OCI-LY3 (cell line): ENCODE measurements around the gene COG1.

Experiments used
- CTCF ChIP-seq: fragments of 200-600, 300-600 bp; sonication (generic); IDR thresholded peaks from 2 replicates; pipeline ENCODE4 v1.5.1; 2014; ENCODE audit warnings: antibody characterized with exemption, low read length, low read depth
- EZH2phosphoT487 ChIP-seq: fragments of 200-600 bp; shearing (Covaris generic); IDR thresholded peaks from 2 replicates; pipeline ENCODE4 v1.6.1; 2018; ENCODE audit warnings: antibody characterized with exemption, mixed run types, low read depth

- TF ChIP-seq CTCF = no peak
- no peak for TF ChIP-seq EZH2phosphoT487
Observed at GRCh38 chr17:73165616-73166404, 27.0 kb upstream of the COG1 start.
